HG02852 (cell line): ENCODE measurements around the gene STK32C.
A peak's percentile ranks its signal among the peaks of the same experiment; 100 is the strongest.
"Not testable (repeated sequence)": the region's sequence is repeated elsewhere in the genome, so short reads cannot be mapped to it uniquely, and the experiment has no call there.

Source experiments
- ATAC-seq: cut with Tn5 transposase; IDR thresholded peaks from one replicate; pipeline ENCODE4 v1.9.1; 2021; ENCODE audit warnings: mild to moderate bottlenecking, moderate library complexity; ENCODE audit not compliant: unreplicated experiment

Gene STK32C

DNA sequence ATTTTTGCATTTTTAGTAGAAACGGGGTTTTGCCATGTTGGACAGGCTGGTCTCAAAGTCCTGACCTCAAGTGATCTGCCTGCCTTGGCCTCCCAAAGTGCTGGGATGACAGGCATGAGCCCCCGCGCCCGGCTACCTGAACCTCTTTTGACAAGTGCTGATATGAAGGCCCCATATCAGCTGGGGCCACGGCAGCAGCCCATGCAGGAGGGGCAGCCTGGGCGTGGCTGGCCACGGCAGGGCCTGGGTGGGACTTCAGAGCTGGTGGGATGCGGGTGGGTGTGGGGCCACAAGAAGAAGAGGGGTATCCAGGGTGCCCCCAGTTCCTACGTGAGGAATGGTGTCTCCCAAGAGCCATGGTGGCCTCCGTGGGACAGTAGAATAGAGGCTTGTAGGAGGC, 31.1 kb upstream of the STK32C start:
- no peak for ATAC-seq

DNA sequence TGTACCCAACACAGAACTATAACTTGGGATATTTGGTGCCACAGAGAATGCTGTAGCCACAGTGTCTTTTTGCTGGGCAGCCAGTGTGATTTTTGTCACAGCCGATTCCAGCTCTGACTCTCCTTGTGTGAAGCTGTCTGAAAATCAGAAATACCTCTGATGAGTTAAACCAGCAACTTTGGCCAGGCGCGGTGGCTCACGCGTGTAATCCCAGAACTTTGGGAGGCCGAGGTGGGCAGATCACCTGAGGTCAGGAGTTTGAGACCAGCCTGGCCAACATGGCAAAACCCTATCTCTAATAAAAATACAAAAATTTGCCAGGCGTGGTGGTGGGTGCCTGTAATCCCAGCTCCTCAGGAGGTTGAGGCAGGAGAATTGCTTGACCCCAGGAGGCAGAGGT, 30.1 kb upstream of the STK32C start:
- ATAC-seq, result not testable (repeated sequence)

DNA sequence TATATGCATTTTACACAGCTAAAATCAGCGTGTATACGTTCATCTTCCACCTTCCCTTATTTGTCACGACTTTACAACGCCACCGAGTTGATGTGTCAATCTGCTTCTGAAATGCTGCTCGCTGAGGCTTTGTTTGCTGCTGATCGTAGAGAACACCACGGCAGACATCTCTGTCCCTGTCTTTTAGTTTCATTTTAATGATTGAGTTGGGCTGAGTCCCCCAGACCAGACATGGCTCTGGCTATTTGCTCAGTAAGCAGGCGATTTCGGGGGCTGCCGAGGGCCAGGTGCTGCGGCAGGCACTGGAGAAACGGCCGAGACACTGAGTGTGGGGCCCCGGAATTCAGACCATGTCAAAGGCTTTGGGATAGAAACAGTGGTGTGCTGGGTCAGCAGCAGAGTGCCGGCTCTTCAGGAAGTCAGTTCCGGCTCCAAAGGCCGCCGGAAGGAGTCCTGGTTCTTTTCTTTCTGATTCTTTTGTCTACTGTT, 29.2 kb upstream of the STK32C start:
- no peak for ATAC-seq

DNA sequence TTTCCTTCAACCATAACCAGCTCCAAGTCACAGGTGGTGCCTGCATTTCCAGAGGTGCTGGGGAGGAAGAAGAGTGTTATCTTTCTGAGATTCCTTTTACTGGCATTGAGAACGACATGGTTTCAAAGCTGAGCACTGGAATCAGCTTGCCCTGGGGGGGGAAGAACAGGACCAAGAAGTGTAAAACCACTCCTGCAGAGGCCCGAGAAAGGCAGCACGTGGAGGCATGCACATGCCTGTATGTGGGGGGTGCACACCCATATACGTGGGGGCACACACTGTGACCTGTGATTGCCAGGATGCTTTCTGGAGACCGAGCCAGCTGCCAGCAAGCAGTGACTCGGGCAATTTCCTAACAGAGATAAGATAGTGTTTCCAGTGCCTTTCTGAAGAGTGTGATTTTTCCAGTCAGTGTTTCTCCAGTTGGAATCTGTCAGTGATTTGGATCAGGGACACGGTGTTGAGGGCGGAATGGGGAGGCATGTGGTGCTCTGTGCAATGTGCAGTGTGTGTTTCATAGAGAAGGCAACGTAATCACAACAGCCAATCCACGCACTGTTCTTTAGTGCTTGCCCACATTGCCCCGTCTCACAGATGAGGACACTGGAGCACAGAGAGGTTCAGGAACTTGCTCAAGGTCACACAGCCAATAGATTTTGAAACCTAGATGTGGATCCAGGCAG, 28.5 kb upstream of the STK32C start:
- ATAC-seq, result no peak

DNA sequence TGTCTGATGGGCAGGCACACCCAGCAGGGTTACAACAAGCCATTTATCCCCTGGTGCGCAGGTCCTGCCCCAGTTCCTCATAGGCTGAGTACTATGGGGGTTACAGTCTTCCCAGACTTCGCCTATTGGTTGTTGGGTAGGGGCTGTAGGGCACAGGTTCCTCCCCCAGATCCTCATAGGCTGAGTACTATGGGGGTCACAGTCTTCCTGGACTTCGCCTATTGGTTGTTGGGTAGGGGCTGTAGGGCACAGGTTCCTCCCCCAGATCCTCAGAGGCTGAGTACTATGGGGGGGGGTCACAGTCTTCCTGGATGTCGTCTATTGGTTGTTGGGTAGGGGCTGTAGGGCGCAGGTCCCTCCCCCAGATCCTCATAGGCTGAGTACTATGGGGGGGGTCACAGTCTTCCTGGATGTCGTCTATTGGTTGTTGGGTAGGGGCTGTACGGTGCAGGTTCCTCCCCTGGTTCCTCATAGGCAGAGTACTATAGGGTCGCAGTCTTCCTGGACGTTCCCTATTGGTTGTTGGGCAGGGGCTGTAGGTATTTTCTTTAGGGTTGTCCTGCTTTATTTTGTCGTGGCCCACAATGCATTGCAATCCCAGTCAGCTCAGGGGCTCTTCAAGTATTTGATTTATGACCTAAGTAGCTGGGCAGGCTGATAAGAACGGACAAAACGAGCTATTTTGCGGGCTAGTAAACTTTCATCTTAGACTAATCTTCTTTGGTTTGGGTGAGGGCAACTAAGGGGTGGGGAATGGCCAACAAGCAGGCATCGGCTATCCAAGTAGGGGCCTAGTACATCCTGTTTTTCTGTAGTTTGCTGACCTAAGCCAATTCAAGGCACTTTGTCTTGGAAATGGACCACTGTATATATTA, 27.7 kb upstream of the STK32C start:
- ATAC-seq, result no peak

DNA sequence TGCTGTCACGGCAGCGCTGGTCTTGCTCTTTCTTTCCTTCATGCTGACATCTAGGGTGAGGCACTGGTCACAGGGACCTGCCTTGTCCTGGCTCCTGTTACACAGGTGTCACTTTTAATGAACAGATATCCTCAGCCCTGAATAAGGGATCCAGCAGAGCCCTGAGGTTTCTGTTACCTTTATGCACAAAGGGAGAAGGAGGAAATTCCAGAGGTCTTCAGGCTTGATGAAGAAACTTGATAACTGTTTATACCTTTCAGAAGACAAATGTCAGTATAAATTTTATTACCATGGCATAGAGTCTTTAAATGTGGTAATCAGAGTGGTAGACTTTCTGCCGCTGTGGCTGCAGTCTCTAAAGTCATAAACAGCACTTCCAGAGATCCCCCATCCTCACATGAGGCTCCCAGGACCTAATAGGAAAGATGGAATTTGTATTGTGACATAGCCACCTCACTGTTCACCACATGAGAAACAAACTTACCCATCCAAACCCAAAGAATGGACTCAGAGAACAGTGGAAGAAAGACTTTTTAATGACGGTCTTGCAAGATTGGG, 27.0 kb upstream of the STK32C start:
- no peak for ATAC-seq

DNA sequence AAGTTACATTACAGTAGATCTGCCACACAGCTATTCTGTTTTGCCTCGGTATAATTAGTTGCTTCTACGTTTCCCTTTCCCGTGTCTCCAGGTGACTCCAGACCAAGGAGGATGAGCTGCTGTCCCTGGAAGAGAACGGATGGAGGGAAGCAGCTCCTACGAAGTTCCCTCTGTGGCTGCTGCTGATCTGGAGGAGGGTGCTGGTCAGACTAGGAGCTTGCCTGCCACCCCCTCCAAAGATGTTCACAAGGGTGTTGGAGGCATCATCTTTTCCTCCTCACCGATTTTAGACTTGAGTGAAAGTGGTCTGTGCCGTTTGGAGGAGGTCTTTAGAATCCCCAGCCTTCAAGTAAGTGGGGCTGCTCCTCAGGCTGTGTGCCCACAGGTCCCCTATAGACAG, 25.6 kb upstream of the STK32C start:
- ATAC-seq, result no peak

DNA sequence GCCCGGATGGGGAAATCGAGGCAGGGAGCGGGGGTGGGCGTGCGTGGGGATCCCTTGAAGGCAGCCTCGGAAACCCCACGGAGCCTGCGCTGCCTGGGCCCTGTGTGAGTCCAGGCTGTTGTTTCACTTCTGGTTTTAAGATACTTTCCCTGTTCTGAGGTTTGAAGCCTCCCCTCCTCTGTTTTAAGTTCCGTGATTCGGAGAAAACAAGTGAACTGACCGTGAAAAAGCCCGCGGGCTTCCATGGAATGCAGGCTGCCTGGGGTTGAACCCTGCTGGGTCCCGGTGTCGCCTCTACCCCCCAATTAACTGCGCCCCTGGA, 24.6 kb upstream of the STK32C start:
- peak; percentile 58 for ATAC-seq

DNA sequence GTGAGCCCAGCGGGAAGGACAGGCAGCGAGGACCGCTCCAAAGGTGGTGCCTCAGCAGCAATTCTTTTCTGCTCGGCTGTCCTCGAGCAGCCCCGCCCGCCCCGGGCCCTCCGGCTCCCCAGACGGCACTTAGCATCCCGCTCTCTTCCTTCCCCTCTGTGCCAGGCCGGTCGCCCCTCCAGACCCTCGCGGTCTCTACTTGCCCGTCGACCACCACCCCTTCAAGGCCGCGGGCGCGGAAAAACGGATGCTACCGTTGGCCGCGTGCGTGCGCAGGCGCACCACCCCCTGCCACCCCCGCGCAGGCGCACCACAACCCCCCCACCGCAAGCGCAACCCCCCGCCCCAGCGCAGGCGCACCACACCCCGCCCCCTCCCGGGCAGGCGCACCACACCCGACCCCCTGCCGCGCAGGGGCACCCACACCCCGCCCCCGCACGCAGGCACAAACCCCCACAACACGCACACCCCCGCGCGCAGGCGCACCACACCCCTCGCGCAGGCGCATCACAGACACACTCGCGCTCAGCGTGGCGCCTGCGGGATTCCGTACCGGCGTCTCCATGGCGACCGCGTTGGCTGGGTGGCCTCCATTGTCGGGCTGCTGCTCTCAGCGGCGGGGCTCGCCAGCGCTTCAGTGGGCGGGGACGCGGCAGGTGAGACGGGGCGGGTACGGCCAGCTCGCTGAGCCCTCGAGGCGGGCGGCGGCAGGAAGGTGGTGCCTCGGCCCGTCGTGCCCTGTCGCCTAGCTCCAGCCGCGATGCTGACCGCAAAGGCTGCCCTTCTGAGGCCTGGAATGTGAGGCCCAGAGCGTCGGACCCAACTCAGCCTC, 24.1 kb upstream of the STK32C start, which contains the start of gene LRRC27:
Gene LRRC27 (plus strand): TSS at position 593 of the 832 bp plus-strand sequence. CDS start 1,332 bp downstream, outside the sequence.
- peak; percentile 65 for ATAC-seq

DNA sequence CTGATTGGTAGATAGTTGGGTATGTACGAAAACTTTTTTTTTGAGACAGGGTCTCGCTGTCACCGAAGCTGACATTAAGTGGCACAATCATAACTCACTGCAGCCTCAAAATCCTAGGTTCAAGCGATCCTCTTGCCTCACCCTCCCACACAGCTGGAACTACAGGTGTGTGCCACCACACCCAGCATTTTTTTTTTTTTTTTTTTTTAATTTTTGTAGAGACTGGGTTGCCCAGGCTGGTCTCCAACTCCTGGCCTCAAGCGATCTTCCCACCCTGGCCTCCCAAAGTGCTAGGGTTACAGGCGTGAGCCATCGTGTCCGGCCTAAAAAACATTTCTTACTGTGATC, 22.7 kb upstream of the STK32C start:
- ATAC-seq, result no peak

DNA sequence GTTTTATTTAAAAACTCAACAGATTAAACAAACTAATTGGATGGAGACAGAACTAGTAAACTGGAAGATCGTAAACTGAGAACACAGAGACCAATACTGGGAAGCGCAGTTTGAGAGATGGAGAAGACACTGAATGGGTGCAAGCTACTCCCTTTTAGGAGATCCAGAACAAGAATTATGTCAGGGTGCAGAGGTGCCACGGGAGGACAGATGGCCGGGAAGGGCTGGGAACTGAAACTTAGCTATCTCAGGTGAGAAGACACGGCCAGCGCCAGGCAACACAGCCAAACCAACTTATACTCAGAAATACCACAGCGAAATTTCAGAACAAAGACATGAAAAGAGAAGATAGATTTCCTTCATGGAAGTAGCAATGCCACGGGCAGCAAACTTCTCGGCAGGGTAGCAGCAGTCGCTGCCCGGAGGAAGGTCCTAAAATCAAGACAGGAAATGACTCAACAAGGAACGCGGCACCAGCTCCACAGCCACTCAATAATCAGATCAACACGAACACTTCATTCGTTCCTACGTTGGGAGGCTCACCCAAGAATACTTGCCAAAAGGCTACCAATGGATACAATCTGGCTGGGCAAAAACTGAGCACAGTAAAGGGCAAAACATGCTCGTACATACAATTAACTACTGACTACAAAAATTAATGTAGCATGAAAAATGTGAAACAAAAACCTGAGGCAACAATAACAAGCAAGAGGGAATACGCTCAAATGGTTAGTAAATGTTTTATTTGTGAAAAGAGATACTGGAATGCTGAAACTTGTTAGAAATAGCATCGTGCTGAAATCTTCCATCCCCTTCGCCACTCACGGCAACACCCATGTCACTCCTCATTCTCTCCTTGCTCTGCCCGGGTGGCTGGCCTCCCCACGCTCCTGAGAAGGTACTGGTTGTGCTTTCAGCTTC, 22.1 kb upstream of the STK32C start:
- no peak for ATAC-seq

DNA sequence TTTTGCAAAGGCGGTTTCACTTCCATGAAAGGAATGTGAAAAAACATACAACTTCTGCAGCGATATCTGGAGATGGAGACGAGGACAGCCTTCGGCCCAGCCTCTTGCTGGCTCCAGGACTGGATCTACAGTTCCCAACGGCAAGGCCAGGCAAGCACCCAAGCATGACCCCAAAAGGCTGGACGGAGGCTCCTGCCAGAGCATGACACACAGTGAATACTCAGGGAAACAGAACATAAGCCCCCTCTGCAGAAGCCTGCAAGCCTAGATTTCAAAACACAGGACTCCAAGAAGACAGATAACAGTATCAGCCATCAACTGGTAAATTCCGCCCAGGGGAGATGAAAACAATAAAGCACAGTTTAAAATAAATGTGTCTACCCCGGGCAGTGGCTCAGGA, 21.0 kb upstream of the STK32C start:
- no peak for ATAC-seq

DNA sequence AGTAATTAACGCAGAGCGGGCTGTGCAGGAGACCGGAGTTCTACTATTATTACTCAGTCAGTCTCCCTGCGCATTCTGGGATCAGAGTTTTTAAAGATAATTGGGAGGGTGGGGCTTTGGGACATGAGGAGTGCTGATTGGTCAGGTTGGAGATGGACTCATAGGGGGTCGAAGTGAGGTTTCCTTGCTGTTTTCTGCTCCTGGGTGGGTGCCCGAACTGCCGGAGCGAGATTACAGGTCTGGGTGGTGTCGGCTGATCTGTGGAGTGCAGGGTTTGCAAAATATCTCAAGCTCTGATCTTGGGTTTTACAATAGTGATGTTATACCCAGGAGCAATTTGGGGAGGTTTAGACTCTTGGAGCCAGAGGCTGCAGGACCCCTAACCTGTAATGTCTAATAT, 20.4 kb upstream of the STK32C start:
- ATAC-seq, result no peak

DNA sequence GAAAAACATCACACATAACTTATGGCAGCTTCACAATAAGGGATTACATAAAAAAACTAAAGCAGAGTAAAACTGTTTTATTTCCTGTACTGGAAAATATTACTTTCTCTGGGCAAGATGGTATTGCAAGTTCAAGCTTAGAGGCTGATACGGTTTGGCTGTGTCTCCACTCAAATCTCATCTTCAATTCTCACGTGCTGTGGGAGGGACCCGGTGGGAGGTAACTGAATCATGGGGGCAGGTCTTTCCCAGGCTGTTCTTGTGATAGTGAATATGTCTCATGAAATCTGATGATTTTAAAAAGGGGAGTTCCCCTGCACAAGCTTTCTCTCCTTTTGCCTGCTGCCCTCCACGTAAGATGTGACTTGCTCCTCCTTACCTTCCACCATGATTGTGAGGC, 19.2 kb upstream of the STK32C start:
- no peak for ATAC-seq

DNA sequence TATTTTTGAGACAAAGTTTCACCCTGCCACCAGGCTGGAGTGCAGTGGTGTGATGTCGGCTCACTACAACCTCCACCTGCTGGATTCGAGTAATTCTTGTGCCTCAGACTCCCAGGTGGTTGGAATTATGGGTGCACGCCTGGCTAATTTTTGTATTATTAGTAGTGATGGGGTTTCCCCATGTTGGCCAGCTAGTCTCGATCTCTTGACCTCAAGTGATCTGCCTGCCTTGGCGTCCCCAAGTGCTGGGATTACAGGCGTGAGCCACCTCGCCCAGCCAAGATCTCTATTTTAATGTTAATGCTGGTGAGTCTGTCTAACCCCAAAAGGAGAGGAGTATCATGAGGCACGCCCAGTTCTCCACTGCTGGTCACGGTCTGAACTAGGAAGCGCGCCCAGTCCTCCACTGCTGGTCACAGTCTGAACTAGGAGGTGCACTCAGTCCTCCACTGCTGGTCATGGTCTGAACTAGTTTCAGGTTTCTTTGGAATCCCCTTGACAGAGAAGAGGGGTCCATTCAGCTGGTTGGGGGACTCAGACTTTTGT, 18.7 kb upstream of the STK32C start:
- ATAC-seq, result no peak

DNA sequence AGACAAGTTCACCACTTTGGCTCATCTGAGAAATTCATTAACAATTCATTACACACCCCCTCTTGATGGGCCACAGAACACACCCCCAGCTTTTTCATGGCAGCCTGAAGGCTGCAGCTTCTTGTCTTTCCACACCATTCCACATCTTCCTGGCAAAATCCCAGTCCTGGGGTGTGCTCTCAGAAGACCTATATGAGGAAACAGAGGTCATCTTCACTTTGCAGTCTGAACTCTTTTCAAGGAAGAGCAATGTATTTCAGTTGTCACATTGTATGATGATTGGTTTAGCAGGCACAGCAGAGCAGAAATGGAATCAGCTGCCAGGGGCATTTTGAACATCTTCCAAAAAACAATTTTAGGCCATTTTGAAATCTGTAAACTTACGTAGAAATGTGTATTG, 16.4 kb upstream of the STK32C start:
- no peak for ATAC-seq

DNA sequence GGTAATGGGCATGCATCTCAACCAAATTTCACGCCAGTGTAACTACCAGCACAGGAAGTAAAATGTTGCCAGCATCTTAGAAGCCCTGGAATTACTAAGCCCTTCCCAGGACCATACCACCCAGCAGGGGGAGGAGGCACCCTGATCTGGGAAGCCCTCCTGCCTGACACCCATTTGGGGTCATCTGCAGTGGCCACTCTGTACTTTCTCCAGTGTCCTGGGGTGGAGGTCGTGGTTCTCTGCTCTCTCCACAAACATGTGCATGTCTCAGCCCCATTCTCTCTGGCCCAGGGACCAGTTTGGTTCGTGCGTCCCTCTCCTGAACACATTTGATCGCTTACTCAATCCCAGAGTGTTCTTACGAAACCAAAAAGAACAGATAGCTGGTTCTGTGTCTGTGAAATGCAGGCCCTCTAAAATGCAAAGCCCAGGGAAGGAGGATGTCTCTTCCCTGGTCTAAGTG, 14.9 kb upstream of the STK32C start:
- ATAC-seq, result no peak

DNA sequence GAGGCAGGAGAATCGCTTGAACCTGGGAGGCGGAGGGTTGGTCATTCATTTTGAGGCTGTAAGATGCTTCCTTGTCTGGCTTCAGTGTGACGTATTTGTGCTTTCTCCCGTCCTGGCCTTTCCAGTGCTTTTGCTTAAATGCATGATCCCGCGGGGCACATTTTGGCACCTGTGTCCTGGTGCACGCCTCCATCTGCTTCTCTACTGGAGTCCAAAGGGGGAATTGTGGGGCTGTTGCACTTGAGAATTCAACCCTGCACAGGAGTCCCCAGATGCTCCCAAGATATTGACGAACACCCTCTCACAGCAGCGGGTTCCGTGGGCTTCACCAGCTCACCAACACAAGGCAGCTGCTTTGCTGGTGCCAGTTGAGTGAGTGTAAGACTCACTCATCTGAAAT, 14.0 kb upstream of the STK32C start:
- ATAC-seq, result no peak

DNA sequence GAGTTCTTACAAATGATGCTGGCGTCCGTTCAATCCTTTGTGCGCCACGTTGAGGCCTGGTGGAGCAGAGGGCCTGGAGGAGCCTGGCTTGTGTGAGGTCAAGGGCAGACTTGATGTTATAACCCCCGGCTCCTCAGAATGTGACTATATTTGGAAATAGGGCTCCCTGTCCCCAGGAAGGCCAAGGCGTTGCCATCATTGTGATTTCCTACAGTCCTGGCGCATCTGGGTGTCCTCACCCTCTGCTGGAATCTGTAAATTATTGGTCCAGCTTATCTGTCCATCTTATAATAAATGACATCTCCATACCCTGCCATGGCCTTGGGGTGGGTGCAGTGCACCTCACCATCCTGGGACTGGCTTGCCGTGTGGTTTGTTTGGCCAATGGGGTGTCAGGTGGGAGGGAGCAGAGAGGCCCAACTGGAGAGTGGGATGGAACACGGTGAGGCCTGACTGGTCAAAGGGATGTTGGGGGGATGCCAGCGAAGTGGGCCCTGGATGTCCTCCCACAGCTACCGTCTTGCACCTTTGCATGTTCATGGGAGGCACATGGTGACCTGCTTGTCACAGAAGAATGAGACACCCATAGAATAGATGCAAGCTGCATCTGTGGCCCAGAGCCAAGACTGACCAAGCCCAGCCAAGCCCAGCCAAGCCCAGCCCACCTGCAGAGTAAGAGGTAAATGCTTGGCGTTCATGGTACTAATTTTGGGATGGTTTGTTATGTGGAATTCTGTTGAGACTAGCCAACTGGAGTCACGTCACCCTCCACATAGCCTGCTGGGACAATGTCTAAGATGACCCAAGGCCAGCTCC, 13.1 kb upstream of the STK32C start:
- peak; percentile 3 for ATAC-seq
